AG09309 (cell line): Measurements from ENCODE around the gene DIP2C.

ENCODE experiments used
- DNase-seq: peaks from one replicate; pipeline ENCODE4 v3.0.0-alpha.2; 2010; ENCODE audit warnings: low read depth
- H3K4me3 ChIP-seq: 2 replicates; pipeline ENCODE4 v1.5.1; 2011; ENCODE audit warnings: mild to moderate bottlenecking, low read depth, low read length, moderate library complexity; ENCODE audit not compliant: control insufficient read depth
- CTCF ChIP-seq: IDR thresholded peaks from 2 replicates; pipeline ENCODE4 v1.5.1; 2011; ENCODE audit warnings: mild to moderate bottlenecking, low read depth, low read length, inconsistent platforms; ENCODE audit not compliant: insufficient read depth, control insufficient read depth; ENCODE audit errors: missing control alignments

DIP2C gene

GRCh38 chr10:677038-677437, 12.4 kb downstream of the DIP2C start:
- no peak for TF ChIP-seq CTCF
- no peak for DNase-seq
- H3K4me3 ChIP-seq = no peak overlapping the region

DNA sequence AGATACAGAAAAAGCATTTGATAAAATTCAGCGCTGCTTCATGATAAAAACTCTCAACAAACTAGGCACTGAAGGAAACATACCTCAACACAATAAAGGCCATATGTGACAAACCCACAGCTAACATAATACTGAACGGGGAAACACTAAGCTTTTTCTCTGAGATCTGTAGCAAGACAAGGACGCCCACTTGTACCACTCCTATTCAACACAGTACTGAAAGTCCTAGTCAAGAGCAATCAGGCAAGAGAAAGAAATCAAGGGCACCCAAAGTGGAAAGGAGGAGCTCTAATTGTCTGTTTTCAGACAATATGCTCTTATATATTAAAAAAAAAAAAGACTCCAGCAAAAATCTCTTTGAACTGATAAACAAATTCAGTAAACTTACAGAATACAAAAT, 13.3 kb downstream of the DIP2C start:
- no peak for DNase-seq
- H3K4me3 ChIP-seq = no peak overlapping the region
- no peak for TF ChIP-seq CTCF

- no peak for TF ChIP-seq CTCF
- H3K4me3 ChIP-seq = no peak overlapping the region
- no peak for DNase-seq
Measured at GRCh38 chr10:675532-675931, 13.9 kb downstream of the DIP2C start.

- no peak for TF ChIP-seq CTCF
- H3K4me3 ChIP-seq = no peak overlapping the region
- DNase-seq = no peak
Measured at GRCh38 chr10:673492-673891, 16.0 kb downstream of the DIP2C start.

GRCh38 chr10:672992-673391, 16.5 kb downstream of the DIP2C start:
- no peak overlapping the region for H3K4me3 ChIP-seq
- no peak for TF ChIP-seq CTCF
- no peak for DNase-seq

DNA sequence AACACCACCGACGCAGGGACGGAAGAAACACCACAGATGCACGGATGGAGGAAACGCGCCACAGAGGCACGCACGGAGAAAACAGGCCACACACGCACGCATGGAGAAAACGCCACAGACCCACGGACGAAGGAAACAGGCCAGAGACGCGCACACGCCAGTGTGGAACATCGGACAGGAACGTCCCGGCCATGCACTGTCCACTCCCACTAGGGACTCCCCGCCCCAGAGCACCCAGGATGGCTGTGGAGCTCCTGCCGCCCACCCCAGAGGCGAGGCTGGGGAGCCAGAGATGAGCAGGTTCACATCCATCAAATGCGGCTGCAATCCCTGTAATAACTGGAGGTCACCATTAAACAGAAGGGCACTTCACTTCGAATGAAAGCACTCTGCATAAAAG, 17.3 kb downstream of the DIP2C start:
- no peak overlapping the region for H3K4me3 ChIP-seq
- TF ChIP-seq CTCF = no peak
- no peak for DNase-seq

GRCh38 chr10:670990-671389, 18.5 kb downstream of the DIP2C start:
- no peak for DNase-seq
- no peak for TF ChIP-seq CTCF
- H3K4me3 ChIP-seq = no peak overlapping the region
